ENCODE data around the gene SFSWAP. TPM values are rescaled to one million over a fixed set of nuclear protein-coding genes. Genes with fewer than 3 reads are reported as not detected.

The SFSWAP gene
- total and polyA plus RNA-seq, 2 of the 8 experiments (the other 6 are each of a cell fraction or from before 2014, with no cell fraction given): 36.5 to 49.5 TPM

GRCh38 chr12:131765961-131766360 lies 55.1 kb downstream of the SFSWAP start:
- H3K9ac ChIP-seq (replicated peaks in 1 of 4; ENCODE audit: extremely low read depth in 1 of 4, low read depth in 3 of 4, low read length in 3 of 4): no peak overlapping the region
- H3K23ac ChIP-seq (ENCODE audit: insufficient read length): no peak overlapping the region
- no peak overlapping the region for H3K4me3 ChIP-seq (ENCODE audit: extremely low read depth in 1 of 4, insufficient read depth in 2 of 4, low read depth in 3 of 4, low read length in 4 of 4)
- no peak overlapping the region for H3K4ac ChIP-seq (replicated peaks; ENCODE audit: insufficient read length, low read depth, low read length)
- H2AFZ ChIP-seq (ENCODE audit: low read length): no peak overlapping the region
- H2AK5ac ChIP-seq (ENCODE audit: low read depth, low read length): no peak overlapping the region
- DNase-seq (ENCODE audit: low read depth in 1 of 2, low spot score in 2 of 2) (no peak), FAIRE-seq (no peak)
- no peaks in the 10 kb centered on the region for H3K4me1 ChIP-seq (replicated peaks in 1 of 4; ENCODE audit: control insufficient read depth in 3 of 4, insufficient read depth in 4 of 4, low read length in 3 of 4)
- H3K14ac ChIP-seq (ENCODE audit: insufficient read length): no peak overlapping the region
- H3K18ac ChIP-seq (ENCODE audit: extremely low read depth, low read length): no peak overlapping the region
- peaks cover 11 to 36% (median 28%) of the 10 kb centered on the region in 4 experiments for H3K36me3 ChIP-seq (ENCODE audit: control insufficient read depth in 2 of 4, insufficient read depth in 4 of 4, low read length in 3 of 4)
- peaks cover 8% of the 10 kb centered on the region; the same call in 1 of the 2 replicates for H3K79me1 ChIP-seq (ENCODE audit: low read depth, low read length)
- no peaks in the 10 kb centered on the region for H4K20me1 ChIP-seq (replicated peaks in 1 of 2; ENCODE audit: control insufficient read depth in 1 of 2, insufficient read depth in 2 of 2, low read length in 2 of 2)
- H4K91ac ChIP-seq (replicated peaks; ENCODE audit: insufficient read length, low read length): no peak overlapping the region
- H4K8ac ChIP-seq (ENCODE audit: extremely low read depth, insufficient read depth, low read length): no peak overlapping the region
- H2BK12ac ChIP-seq (ENCODE audit: low read depth, low read length): no peak overlapping the region
- POLR2A ChIA-PET (ENCODE audit: partially characterized antibody): interaction anchor here (0.6 to 1.2 kb wide), 2 partner anchors 10 to 225 kb away, joined by 3 to 4 read pairs; no protein-coding TSS in a partner anchor
- no peak overlapping the region for H4K5ac ChIP-seq (ENCODE audit: insufficient read length, low read depth, low read length)
- H2BK120ac ChIP-seq (replicated peaks; ENCODE audit: low read depth, low read length): no peak overlapping the region
- no peak overlapping the region for H2BK20ac ChIP-seq (ENCODE audit: low read length)
- H3K27ac ChIP-seq (ENCODE audit: low read depth, low read length): no peak overlapping the region
- H3K9me3 ChIP-seq (ENCODE audit: insufficient read depth in 2 of 2, low read depth in 1 of 2, low read length in 1 of 2): no peaks in the 10 kb centered on the region
- no peak overlapping the region for H2BK5ac ChIP-seq (ENCODE audit: low read depth, low read length)
- H3K79me2 ChIP-seq (ENCODE audit: control insufficient read depth in 1 of 2, insufficient read depth in 2 of 2, low read length in 2 of 2): no peaks in the 10 kb centered on the region
- H2BK15ac ChIP-seq (ENCODE audit: low read length): no peak overlapping the region
- H3K23me2 ChIP-seq (ENCODE audit: low read depth, low read length): no peaks in the 10 kb centered on the region
- 96% methylated on average over 10 of the region's 10 CpGs; no CpG with 5 or more reads in 1 of the 2 experiments for WGBS, 2 experiments (ENCODE audit: extremely low coverage in 1 of 2, insufficient coverage in 1 of 2, insufficient read length in 1 of 2, insufficient replicate concordance in 2 of 2, low coverage in 1 of 2, low lambda C conversion rate in 2 of 2, missing lambda C conversion rate in 1 of 2)
- H3K27me3 ChIP-seq (replicated peaks in 1 of 4; ENCODE audit: control insufficient read depth in 3 of 4, extremely low read depth in 1 of 4, insufficient read depth in 3 of 4, low read length in 3 of 4): no peaks in the 10 kb centered on the region
- no peak overlapping the region for H3K4me2 ChIP-seq (ENCODE audit: insufficient read depth in 1 of 2, low read depth in 2 of 2, low read length in 2 of 2)
- CTCF ChIA-PET (ENCODE audit: partially characterized antibody): interaction anchor here (0.9 to 2.8 kb wide), 3 partner anchors 9 to 849 kb away, joined by 3 to 17 read pairs (median 15); no protein-coding TSS in a partner anchor
- no peak overlapping the region for H3K56ac ChIP-seq (replicated peaks; ENCODE audit: insufficient read length, low read depth, low read length)
- TF ChIP-seq EGR1 (IDR thresholded peaks at IDR 0.05; ENCODE audit: borderline replicate concordance, low read depth, low read length): no peak
- no peak for TF ChIP-seq POLR2A (IDR thresholded peaks at IDR 0.05; ENCODE audit: control extremely low read depth in 1 of 2, low read depth in 2 of 2, low read length in 2 of 2)
- TF ChIP-seq RXRA (IDR thresholded peaks at IDR 0.05; ENCODE audit: insufficient read depth, low read depth, low read length): no peak
- no peak for TF ChIP-seq GABPA (IDR thresholded peaks at IDR 0.05; ENCODE audit: borderline replicate concordance, insufficient read depth, low read length)
- TF ChIP-seq PHF8 (conservative IDR thresholded peaks at IDR 0.05; ENCODE audit: low read depth, low read length): no peak
- no peak for TF ChIP-seq KDM4A (IDR thresholded peaks at IDR 0.05; ENCODE audit: low read depth, low read length, severe bottlenecking)
- TF ChIP-seq CEBPB (IDR thresholded peaks at IDR 0.05; ENCODE audit: low read depth, low read length): no peak
- TF ChIP-seq E2F6 (IDR thresholded peaks at IDR 0.05): no peak
- no peak for TF ChIP-seq CBX8 (IDR thresholded peaks at IDR 0.05; ENCODE audit: borderline replicate concordance, low read depth, low read length)
- no peak for TF ChIP-seq POLR2AphosphoS5 (IDR thresholded peaks at IDR 0.05; ENCODE audit: low read depth, low read length)
- no peak for TF ChIP-seq USF2 (IDR thresholded peaks at IDR 0.05; ENCODE audit: low read length)
- no peak for TF ChIP-seq KDM1A (IDR thresholded peaks at IDR 0.05; ENCODE audit: borderline replicate concordance, low read length)
- no peak for TF ChIP-seq YY1 (IDR thresholded peaks at IDR 0.05; ENCODE audit: low read depth, low read length)
